Endothelial cell (in vitro differentiated cells): ENCODE data around the gene DGKQ. TPM values are rescaled to one million over a fixed set of nuclear protein-coding genes. Genes with fewer than 3 reads are reported as not detected.

Experiments used
- DNase-seq: peaks from one replicate; pipeline ENCODE4 v3.0.0; 2021; ENCODE audit warnings: low spot score
- H3K27ac Mint-ChIP-seq: one replicate; pipeline ENCODE4 v1.8.0; 2021; ENCODE audit warnings: mixed read lengths, inconsistent platforms; ENCODE audit not compliant: unreplicated experiment
- H3K27me3 Mint-ChIP-seq: one replicate; pipeline ENCODE4 v1.8.0; 2021; ENCODE audit warnings: mild to moderate bottlenecking, moderate library complexity, mixed read lengths, inconsistent platforms; ENCODE audit not compliant: unreplicated experiment
- H3K36me3 Mint-ChIP-seq: one replicate; pipeline ENCODE4 v1.8.0; 2021; ENCODE audit warnings: mild to moderate bottlenecking, low read depth, mixed read lengths, inconsistent platforms; ENCODE audit not compliant: unreplicated experiment
- H3K4me1 Mint-ChIP-seq: one replicate; pipeline ENCODE4 v1.8.0; 2021; ENCODE audit warnings: mild to moderate bottlenecking, mixed read lengths, inconsistent platforms; ENCODE audit not compliant: unreplicated experiment
- H3K4me3 Mint-ChIP-seq: one replicate; pipeline ENCODE4 v1.8.0; 2021; ENCODE audit warnings: mild to moderate bottlenecking, mixed read lengths, inconsistent platforms; ENCODE audit not compliant: unreplicated experiment
- H3K9me3 Mint-ChIP-seq: one replicate; pipeline ENCODE4 v1.8.0; 2021; ENCODE audit warnings: mixed read lengths, inconsistent platforms; ENCODE audit not compliant: unreplicated experiment
- total RNA-seq: library from RNA; stranded (reverse); fragmentation: NEBNext Ultra II Directional; extraction: Animal tissue kit (Norgen Biotek cat#: 25700); gene quantifications from one replicate; pipeline ENCODE4 v1.2.1, GENCODE V29; 2021; ENCODE audit not compliant: unreplicated experiment
- TF ChIP-seq, protein P1 (sequence below): fragments of 200-600 bp; sonication (generic); IDR thresholded peaks from one replicate; pipeline ENCODE4 v1.5.0; 2021; ENCODE audit warnings: antibody characterized with exemption; ENCODE audit not compliant: unreplicated experiment

The DGKQ gene
- total RNA-seq, 1 donor from 2014 or later: 14.5 TPM

DNA sequence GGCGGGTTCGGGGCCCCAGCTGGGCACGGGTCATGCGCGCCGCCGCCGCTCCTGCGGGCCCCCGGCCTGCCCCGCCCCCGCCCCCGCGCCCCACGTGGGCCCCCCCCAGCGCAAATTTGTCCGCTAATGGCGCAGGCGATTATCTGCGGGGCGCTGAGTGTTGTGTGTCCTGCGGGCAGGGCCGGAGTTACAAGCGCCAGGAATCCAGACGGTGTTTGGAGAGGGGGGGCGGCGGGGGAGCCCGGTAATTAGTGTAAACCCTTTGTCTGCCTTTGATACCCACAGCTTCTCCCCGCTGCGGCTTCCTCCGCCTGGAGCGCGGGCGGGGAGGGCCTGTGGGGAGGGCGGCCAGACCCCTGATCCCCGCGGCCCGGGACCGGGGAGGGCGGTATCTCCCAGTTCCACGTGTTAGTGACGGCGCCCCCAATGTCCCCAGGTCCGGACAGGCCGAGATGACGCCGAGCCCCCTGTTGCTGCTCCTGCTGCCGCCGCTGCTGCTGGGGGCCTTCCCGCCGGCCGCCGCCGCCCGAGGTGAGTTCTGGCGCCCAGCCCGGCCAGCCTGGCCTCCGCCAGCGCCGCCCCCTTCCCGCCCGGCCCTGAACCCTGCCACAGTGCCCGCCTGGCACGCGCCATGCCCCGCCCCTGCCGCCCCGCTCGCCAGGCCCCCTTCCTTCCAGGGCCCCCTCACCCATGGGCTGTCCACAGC, 38.8 kb upstream of the DGKQ start:
- DNase-seq: no peak
- no peaks in the 10 kb centered on the region for H3K4me1 Mint-ChIP-seq
- no peak overlapping the region for H3K27ac Mint-ChIP-seq
- no peaks in the 10 kb centered on the region for H3K9me3 Mint-ChIP-seq
- H3K36me3 Mint-ChIP-seq: peaks cover 8% of the 10 kb centered on the region
- TF ChIP-seq, protein P1, sequence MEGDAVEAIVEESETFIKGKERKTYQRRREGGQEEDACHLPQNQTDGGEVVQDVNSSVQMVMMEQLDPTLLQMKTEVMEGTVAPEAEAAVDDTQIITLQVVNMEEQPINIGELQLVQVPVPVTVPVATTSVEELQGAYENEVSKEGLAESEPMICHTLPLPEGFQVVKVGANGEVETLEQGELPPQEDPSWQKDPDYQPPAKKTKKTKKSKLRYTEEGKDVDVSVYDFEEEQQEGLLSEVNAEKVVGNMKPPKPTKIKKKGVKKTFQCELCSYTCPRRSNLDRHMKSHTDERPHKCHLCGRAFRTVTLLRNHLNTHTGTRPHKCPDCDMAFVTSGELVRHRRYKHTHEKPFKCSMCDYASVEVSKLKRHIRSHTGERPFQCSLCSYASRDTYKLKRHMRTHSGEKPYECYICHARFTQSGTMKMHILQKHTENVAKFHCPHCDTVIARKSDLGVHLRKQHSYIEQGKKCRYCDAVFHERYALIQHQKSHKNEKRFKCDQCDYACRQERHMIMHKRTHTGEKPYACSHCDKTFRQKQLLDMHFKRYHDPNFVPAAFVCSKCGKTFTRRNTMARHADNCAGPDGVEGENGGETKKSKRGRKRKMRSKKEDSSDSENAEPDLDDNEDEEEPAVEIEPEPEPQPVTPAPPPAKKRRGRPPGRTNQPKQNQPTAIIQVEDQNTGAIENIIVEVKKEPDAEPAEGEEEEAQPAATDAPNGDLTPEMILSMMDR: no peak
- H3K27me3 Mint-ChIP-seq: peaks cover 22% of the 10 kb centered on the region
- H3K4me3 Mint-ChIP-seq: no peak overlapping the region

DNA sequence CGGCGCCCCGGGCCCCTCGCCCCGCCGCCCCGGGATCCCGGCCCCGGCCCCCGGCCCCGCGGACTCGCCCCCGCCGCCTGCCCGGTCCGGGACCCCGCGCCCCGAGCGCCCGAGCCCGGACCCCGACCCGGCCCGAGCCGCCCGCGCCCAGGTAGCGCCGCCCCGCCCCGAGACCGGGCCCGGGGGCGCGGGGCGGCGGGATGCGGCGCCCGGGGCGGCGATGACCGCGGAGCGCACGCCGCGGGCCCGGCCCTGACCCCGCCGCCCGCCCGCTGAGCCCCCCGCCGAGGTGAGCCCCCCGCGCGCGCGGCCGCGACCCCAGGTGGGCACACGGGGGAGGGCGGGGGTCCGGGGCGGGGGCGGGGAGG, 38.3 kb upstream of the DGKQ start:
- DNase-seq: no peak
- Mint-ChIP-seq H3K9me3 (no peaks in the 10 kb centered on the region), H3K27me3 (peaks cover 27% of the 10 kb centered on the region), H3K27ac (no peak overlapping the region), H3K4me1 (no peaks in the 10 kb centered on the region), H3K4me3 (no peak overlapping the region), H3K36me3 (peaks cover 8% of the 10 kb centered on the region)
- TF ChIP-seq, protein P1: no peak

DNA sequence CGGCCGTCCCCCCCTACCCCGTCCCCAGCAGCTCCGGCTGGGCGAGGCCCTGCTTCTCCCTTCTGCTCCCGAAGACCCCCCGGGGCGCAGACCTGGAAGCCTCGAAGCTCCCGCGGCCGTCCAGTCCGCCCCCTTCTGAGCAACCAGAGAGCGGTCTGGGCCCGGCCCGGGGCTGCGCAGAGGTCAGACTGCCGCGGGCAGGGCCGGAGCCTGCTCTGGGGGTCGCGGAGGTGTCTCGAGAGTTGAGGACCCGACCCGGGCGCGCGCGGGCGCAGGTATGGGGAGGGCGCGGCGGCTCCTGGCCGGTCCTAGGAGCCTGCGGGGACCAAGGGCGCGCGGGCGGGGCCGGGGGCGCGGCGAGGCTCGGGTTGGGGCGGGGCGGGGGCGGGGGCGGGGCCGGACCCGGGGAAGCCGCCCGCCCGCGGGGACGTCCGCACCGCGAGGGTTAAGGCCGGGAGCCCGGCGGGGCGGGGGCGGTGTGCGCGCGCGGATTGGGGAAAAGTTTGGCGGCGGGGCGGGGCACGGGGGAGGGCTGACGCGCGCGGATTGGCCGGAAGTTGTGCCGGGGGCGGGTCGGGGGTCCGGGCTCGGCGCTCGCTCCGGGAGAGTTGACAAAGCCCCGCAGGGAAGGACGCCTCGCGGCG, 37.8 kb upstream of the DGKQ start, which contains the start of gene FGFRL1:
TSS of gene FGFRL1 (plus strand) at position 605 of the 644 bp plus-strand sequence. CDS start 860 bp downstream, outside the sequence.
- Mint-ChIP-seq H3K4me1 (no peaks in the 10 kb centered on the region), H3K9me3 (no peaks in the 10 kb centered on the region), H3K27me3 (peaks cover 30% of the 10 kb centered on the region), H3K36me3 (peaks cover 8% of the 10 kb centered on the region), H3K27ac (no peak within 1 kb of the TSS), H3K4me3 (no peak within 1 kb of the TSS)
- DNase-seq: peak; percentile 76
- TF ChIP-seq, protein P1: no peak

DNA sequence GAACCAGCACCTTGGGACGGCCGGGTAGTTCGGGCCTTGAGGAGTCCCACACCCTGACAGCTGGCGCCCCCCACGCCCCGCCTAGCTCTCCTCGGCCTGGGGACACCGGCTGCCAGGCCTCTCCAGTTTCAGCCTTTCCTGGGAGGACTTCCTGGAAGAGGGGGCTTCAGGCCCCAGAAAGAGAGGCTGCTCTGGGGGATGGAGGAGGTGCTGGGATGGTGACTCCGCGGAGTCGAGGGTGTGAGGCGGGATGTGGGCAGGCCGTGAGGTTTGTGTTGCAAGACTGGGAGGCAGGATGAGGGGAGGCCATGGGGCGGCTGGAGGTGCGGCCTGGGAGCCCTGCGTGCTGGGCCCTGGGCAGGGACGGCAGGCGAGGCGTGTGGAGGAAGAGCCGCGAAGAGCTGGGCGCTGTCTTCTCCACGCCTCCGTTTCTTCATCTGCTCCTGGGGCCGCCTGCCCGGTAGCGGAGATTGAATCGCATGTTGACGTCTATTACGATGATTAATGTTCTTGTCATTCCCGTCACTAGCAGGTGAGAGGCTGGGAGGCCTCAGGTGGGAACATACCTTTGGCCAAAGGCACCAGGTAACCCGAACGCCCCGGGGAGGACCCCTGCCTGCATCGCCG, 37.1 kb upstream of the DGKQ start:
- H3K4me1 Mint-ChIP-seq: no peaks in the 10 kb centered on the region
- no peak overlapping the region for H3K27ac Mint-ChIP-seq
- DNase-seq: no peak
- TF ChIP-seq, protein P1: no peak
- H3K9me3 Mint-ChIP-seq: no peaks in the 10 kb centered on the region
- H3K27me3 Mint-ChIP-seq: peaks cover 32% of the 10 kb centered on the region
- H3K4me3 Mint-ChIP-seq: no peak overlapping the region
- peaks cover 8% of the 10 kb centered on the region for H3K36me3 Mint-ChIP-seq
